Activated naive CD8-positive, alpha-beta T cell treated with anti-CD3 and anti-CD28 coated beads, Interleukin-2, amount 10 ng/mL, durations not matched to agents 7 days and 5 days (primary cell): ENCODE data around the gene CYTH3. TPM values are rescaled to one million over a fixed set of nuclear protein-coding genes. Genes with fewer than 3 reads are reported as not detected.
"Not testable (repeated sequence)": the region's sequence is repeated elsewhere in the genome, so short reads cannot be mapped to it uniquely, and the experiment has no call there.

Source experiments
- ATAC-seq: fragments of 150-1000 bp; cut with Tn5 transposase; one replicate; pipeline ENCODE4 v1.10.0; 2021; ENCODE audit warnings: low read depth, moderate library complexity
- POLR2A ChIA-PET: fragments of 350-600 bp; sonication (Branson Sonifier 250); formaldehyde crosslinking; loops from one replicate; lab custom pipeline; 2021; ENCODE audit warnings: antibody characterized with exemption; lab: Charles Lee
- DNase-seq: peaks from one replicate; pipeline ENCODE4 v3.0.0; 2021
- H3K27ac Mint-ChIP-seq: one replicate; pipeline ENCODE4 v1.8.0; 2022; ENCODE audit warnings: mild to moderate bottlenecking, mixed read lengths
- H3K27me3 Mint-ChIP-seq: one replicate; pipeline ENCODE4 v1.8.0; 2022; ENCODE audit warnings: mild to moderate bottlenecking, moderate library complexity, mixed read lengths
- H3K36me3 Mint-ChIP-seq: one replicate; pipeline ENCODE4 v1.8.0; 2021; ENCODE audit warnings: mild to moderate bottlenecking, mixed read lengths
- H3K4me1 Mint-ChIP-seq: one replicate; pipeline ENCODE4 v1.8.0; 2021; ENCODE audit warnings: mixed read lengths
- H3K4me3 Mint-ChIP-seq: one replicate; pipeline ENCODE4 v1.8.0; 2022; ENCODE audit warnings: mild to moderate bottlenecking, moderate library complexity, mixed read lengths
- H3K9me3 Mint-ChIP-seq: one replicate; pipeline ENCODE4 v1.8.0; 2021; ENCODE audit warnings: mixed read lengths
- total RNA-seq, 2 experiments: library from RNA; stranded (reverse); gene quantifications; one replicate each; pipeline ENCODE4 v1.2.3, GENCODE V29; 2021

The CYTH3 gene
- total RNA-seq, 2 experiments from 2014 or later = 9.8 to 12.5 TPM

DNA sequence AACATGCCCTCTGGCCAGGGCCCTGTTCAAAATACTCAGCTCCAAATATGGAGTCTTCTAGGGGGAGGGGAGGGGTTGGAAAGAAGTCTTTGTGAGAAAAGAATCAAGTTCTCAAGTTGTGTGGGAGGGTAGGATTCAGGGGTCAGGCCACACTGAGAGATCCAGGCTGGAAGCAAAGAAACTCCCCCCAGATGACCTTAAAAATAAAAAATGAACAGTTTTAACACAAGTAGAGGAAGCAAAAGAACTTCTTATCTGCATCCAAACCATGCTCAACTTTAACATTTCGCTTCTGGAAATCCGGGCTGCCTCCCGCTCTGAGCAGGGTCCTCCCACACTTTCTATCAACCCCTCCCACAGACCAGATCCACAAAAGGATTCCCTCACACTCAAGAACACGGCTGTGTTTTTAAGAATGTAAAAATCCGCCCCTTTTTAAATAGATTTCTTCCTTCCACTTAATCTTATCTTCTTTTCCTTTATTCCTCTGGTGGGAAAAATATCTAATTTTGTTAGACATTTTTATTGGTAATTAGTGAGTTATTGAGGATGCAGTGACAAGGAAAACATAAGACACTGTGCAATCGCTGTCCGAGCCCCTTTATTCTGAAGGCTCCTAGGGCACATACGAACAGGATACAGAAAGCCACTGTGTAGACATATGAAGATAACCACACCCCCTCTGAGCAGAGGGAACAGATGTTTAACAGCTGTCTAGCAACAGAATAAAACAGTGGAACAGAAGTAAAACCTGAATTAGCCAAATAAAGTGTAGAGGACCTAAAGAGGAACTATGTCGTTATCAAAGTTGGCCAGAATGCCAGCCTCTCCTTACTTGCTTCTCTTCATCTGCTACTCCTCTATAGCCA lies 43.8 kb downstream of the CYTH3 start:
- H3K27me3 Mint-ChIP-seq = peaks cover 21% of the 10 kb centered on the region
- peak; percentile 76 for ATAC-seq
- peaks cover 19% of the 10 kb centered on the region for H3K4me1 Mint-ChIP-seq
- POLR2A ChIA-PET = no interaction called here
- no peaks in the 10 kb centered on the region for H3K9me3 Mint-ChIP-seq
- H3K4me3 Mint-ChIP-seq = no peak overlapping the region
- H3K27ac Mint-ChIP-seq = no peak overlapping the region
- H3K36me3 Mint-ChIP-seq = no peaks in the 10 kb centered on the region
- DNase-seq = no peak

DNA sequence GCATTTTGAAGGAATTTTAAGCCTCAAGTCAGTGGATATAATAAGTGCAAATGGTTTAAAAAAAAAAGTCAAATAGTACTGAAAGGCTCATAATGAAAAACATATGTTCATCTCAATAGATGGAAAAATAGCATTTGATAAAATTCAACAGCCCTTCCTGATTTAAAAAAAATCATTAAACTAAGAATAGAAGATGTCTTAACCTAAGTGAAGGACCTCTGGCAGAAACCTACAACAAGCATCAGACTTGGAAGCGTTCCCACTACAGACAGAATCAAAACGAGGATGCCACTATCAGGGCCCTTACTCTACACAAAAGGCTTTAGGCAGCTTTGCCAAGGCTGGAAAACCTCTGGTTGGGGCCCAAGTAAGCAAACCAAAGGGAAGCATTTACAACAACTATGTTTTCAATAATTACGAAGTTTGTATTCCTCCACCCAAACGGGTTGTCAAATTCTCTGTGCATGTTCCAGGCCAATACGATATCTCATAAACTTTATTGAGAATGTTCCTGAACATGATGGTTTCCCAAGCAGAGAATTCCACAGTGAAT lies 45.1 kb downstream of the CYTH3 start:
- Mint-ChIP-seq H3K27me3 (peaks cover 21% of the 10 kb centered on the region), H3K9me3 (no peaks in the 10 kb centered on the region), H3K36me3 (no peaks in the 10 kb centered on the region), H3K4me1 (peaks cover 11% of the 10 kb centered on the region), H3K27ac (no peak overlapping the region), H3K4me3 (no peak overlapping the region)
- DNase-seq (no peak), ATAC-seq (no peak)
- POLR2A ChIA-PET = no interaction called here

DNA sequence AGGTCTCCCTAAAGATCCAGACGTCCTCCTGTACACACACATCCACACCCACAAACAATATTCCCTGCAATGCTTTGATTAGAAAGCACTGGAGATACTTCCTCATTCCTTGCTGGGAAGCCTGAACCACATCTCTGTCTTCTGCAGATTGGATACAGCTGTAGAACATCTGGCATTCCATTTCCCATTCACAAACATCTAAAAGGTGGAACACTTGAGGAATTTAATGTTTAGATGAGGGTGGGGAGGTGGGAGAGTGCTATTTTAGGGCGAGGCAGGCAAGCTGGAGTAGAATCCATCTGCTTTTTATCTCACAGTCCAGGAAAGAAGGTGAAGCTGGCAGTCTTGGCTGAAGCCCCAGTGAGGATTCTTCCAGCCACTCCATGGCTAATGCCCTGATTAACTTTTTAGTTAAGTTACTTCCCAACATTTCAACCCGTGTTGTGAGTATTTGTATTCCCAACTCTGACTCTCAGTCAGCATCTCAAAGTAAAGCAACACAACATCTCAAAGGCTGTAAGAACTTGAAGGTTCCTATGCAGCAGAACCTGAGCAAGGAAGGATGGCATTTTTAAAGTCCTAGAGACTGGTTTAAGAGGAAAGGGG lies 46.1 kb downstream of the CYTH3 start:
- Mint-ChIP-seq H3K9me3 (no peaks in the 10 kb centered on the region), H3K27me3 (peaks cover 12% of the 10 kb centered on the region), H3K4me3 (no peak overlapping the region), H3K36me3 (no peaks in the 10 kb centered on the region), H3K27ac (no peak overlapping the region), H3K4me1 (peaks cover 13% of the 10 kb centered on the region)
- DNase-seq (no peak), ATAC-seq (no peak)
- POLR2A ChIA-PET = no interaction called here

DNA sequence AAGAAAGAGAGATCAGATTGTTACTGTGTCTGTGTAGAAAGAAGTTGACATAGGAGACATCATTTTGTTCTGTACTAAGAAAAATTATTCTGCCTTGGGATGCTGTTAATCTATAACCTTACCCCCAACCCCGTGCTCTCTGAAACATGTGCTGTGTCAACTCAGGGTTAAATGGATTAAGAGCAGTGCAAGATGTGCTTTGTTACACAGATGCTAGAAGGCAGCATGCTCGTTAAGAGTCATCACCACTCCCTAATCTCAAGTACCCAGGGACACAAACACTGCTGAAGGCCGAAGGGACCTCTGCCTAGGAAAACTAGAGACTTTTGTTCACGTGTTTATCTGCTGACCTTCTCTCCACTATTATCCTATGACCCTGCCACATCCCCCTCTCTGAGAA lies 49.0 kb downstream of the CYTH3 start:
- POLR2A ChIA-PET, H3K4me1 Mint-ChIP-seq, H3K36me3 Mint-ChIP-seq, H3K9me3 Mint-ChIP-seq, H3K27me3 Mint-ChIP-seq, H3K4me3 Mint-ChIP-seq, DNase-seq, ATAC-seq, H3K27ac Mint-ChIP-seq: not testable (repeated sequence)

DNA sequence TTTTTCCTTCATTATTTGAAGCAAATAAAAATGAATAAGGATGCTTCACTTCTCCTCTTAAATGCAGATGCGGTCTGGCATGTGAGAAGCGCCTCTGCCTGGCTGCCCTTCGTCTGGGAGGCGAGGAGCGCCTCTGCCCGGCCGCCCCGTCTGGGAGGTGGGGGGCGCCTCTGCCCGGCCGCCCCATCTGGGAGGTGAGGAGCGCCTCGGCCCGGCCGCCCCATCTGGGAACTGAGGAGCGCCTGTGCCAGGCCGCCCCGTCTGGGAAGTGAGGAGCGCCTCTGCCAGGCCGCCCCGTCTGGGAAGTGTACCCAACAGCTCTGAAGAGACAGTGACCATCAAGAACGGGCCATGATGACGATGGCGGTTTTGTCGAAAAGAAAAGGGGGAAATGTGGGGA lies 49.4 kb downstream of the CYTH3 start:
- H3K36me3 Mint-ChIP-seq, H3K9me3 Mint-ChIP-seq, H3K4me1 Mint-ChIP-seq, POLR2A ChIA-PET, H3K27me3 Mint-ChIP-seq, DNase-seq, H3K4me3 Mint-ChIP-seq, H3K27ac Mint-ChIP-seq, ATAC-seq: not testable (repeated sequence)

DNA sequence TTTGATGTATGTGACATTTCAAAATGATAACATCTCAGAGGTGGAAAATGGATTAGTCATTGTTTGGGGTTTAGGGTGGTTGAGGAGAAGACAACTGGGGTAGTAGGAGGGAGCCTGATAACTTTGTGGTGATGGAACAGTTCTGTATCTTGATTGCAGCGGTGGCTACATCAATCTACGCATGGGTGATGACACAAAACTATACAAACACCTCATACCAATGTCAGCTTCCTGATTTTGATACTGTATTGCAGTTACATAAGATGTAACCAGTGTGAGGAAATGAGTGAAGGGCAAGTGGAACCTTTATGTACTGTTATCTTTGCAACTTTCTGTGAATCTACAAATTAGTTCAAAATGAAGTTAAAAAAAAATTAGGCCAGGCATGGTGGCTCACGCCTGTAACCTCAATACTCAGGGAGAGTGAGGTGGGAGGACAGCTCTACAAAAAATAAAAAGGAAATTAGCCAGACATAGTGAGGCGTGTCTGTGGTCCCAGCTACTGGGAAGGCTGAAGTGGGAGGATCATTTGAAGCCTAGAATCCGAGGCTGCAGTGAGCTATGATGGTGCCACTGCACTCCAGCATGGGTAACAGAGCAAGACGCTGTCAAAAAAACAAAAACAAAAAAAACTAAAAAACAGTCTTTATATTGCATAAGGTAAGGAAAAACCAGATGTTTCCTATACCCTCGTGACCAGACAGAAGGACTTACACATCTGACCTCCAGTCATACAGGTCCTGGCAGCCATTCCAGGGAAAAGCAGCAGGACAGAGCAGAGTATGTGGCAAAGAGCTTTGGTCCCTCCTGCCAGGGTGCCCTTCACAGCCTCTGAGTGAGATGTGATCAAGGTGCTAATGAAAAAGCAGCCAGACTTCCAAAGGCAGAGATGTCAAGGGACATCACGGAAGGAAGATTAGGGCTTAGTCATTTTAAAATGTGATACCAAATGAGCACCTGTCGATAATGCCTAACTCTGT lies 50.8 kb downstream of the CYTH3 start:
- ATAC-seq = peak; percentile 69
- DNase-seq = no peak
- POLR2A ChIA-PET = no interaction called here
- peaks cover 2% of the 10 kb centered on the region for H3K27me3 Mint-ChIP-seq
- H3K9me3 Mint-ChIP-seq = no peaks in the 10 kb centered on the region
- H3K36me3 Mint-ChIP-seq = no peaks in the 10 kb centered on the region
- H3K4me3 Mint-ChIP-seq = no peak overlapping the region
- peak overlapping the region; percentile 31 for H3K27ac Mint-ChIP-seq
- H3K4me1 Mint-ChIP-seq = peaks cover 8% of the 10 kb centered on the region

DNA sequence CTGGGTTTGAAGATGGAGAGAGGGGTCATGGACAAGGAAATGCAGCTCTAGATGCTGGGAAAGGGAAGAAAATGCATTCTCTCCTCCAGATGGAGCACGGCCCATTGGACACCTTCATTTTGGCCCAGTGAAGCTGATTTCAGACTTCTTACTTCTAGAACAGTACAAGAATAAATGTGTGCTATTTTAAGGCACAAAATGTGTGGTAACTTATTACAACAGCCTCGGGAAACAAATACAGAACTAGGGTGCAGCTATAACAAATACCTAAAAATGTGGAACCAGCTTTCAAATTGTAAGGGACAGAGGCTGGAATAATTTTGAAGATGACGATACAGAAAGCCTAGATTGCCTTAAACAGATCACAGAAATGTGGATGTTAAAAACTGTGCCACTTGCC lies 54.1 kb downstream of the CYTH3 start:
- no peak for DNase-seq
- H3K9me3 Mint-ChIP-seq = peaks cover 3% of the 10 kb centered on the region
- no peaks in the 10 kb centered on the region for H3K36me3 Mint-ChIP-seq
- peaks cover 2% of the 10 kb centered on the region for H3K27me3 Mint-ChIP-seq
- peaks cover 12% of the 10 kb centered on the region for H3K4me1 Mint-ChIP-seq
- POLR2A ChIA-PET = no interaction called here
- ATAC-seq = no peak
- H3K4me3 Mint-ChIP-seq = no peak overlapping the region
- no peak overlapping the region for H3K27ac Mint-ChIP-seq

DNA sequence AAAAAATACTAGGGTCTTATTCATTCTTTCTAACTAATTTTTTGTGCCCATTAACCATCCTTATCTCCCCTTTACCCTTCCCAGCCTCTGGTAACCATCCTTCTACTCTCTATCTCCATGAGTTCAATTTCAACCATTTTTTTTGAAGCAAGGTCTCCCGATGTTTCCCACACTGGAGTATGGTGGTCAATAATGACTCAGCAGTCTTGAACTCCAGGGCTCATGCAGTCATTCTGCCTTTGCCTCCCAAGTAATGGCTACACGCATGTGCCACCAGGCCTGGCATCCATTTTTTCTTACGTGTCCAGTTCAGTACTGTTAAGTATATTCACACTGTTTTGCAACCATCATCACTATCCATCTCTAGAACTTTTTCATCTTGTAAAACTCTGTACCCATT lies 60.4 kb downstream of the CYTH3 start:
- Mint-ChIP-seq H3K4me3 (no peak overlapping the region), H3K4me1 (peaks cover 4% of the 10 kb centered on the region), H3K36me3 (no peaks in the 10 kb centered on the region), H3K27me3 (peaks cover 8% of the 10 kb centered on the region), H3K27ac (no peak overlapping the region), H3K9me3 (peaks cover 3% of the 10 kb centered on the region)
- DNase-seq (no peak), ATAC-seq (no peak)
- POLR2A ChIA-PET = no interaction called here

DNA sequence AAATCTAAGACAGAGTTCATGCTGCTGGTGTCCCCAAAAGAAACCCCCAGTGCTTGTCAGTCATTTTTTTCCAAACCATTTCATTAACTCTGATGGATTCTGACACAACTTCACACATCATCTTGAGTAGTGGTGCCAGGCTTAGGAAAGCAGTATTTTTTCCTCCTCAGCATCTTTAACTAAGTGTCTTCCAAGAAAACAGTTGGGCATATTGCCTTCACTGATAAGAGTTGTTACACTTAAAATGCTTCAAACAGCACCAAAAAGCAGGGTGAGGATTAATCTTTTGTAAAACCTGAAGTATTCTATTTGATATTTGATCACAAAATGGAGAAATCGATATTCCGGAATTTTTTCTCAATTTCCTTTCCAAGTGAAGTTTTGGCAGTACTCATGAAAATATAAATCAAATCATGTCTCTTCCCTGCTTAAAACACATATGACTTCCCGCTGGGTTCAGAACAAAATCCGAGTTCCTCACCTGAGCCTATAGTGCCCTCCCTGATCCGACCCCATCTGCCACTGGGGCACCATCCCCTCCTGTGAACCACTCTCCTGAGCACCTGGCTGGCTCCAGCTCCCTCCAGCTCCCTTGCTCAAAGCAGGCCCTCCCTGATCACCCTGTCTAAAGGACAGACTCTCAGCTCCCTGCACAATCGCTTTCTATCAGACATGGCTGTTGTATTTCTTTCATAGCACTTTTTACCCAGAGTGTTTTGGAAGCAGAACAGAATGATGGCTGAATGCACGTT lies 61.6 kb downstream of the CYTH3 start:
- peaks cover 10% of the 10 kb centered on the region for H3K27me3 Mint-ChIP-seq
- no peak for ATAC-seq
- H3K9me3 Mint-ChIP-seq = peaks cover 2% of the 10 kb centered on the region
- H3K27ac Mint-ChIP-seq = no peak overlapping the region
- no peak overlapping the region for H3K4me3 Mint-ChIP-seq
- POLR2A ChIA-PET = no interaction called here
- H3K36me3 Mint-ChIP-seq = no peaks in the 10 kb centered on the region
- DNase-seq = no peak
- peaks cover 3% of the 10 kb centered on the region for H3K4me1 Mint-ChIP-seq

DNA sequence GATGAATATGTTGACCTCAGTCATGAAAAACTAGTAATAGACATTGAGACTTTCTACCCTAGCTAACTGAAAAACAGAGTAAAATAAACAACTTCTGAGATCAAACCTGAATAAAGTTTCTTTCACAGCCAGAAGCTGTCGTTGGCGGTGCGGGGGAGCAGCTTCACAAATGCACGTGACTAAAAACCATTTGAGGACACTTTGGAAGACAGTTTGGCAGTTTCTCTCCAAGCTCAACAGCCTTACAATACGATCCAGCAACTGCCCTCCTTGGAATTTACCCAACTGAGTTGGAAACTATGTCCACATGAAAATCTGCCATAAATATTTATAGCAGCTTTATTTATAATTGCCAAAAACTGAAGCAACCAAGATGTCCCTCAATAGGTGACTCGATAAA lies 63.1 kb downstream of the CYTH3 start:
- H3K4me1 Mint-ChIP-seq = no peaks in the 10 kb centered on the region
- peaks cover 10% of the 10 kb centered on the region for H3K27me3 Mint-ChIP-seq
- DNase-seq (no peak), ATAC-seq (no peak)
- POLR2A ChIA-PET = no interaction called here
- no peak overlapping the region for H3K4me3 Mint-ChIP-seq
- no peak overlapping the region for H3K27ac Mint-ChIP-seq
- H3K9me3 Mint-ChIP-seq = no peaks in the 10 kb centered on the region
- H3K36me3 Mint-ChIP-seq = no peaks in the 10 kb centered on the region

DNA sequence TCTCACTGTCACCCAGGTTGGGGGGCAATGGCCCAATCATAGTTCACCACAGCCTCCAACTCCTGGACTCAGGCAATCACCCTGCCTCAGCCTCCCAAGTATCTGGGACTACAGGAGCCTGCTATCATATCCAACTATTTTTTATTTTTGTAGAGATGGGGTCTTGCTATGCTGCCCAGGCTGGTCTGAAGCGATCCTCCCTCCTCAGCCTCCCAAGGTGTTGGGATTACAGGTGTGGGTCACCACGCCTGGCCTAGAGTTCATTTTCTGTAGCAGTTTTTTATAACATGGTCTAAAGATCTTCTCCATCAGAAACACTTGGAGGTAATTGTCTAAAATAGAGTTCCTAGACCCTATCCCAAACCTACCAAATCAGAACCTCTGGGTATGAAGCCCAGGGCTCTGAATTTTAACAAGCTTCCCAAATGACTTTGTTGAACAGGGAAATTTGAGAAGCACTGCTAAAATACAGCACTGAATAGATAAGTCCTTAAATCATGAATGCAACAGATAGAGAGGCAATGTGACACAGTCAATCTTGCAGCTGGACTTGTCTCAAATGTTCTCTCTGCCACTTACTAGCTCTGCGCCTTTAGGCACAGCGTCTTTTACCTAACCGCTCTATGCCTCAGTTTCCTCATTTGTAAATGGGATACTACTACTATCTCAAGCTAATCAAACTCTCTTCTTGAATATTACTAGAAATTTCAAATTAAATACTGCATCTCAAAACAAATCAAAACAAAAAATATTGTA lies 63.7 kb downstream of the CYTH3 start:
- Mint-ChIP-seq H3K4me3 (no peak overlapping the region), H3K27me3 (peaks cover 10% of the 10 kb centered on the region), H3K4me1 (no peaks in the 10 kb centered on the region), H3K9me3 (no peaks in the 10 kb centered on the region), H3K36me3 (no peaks in the 10 kb centered on the region), H3K27ac (no peak overlapping the region)
- ATAC-seq = no peak
- no peak for DNase-seq
- POLR2A ChIA-PET = no interaction called here

DNA sequence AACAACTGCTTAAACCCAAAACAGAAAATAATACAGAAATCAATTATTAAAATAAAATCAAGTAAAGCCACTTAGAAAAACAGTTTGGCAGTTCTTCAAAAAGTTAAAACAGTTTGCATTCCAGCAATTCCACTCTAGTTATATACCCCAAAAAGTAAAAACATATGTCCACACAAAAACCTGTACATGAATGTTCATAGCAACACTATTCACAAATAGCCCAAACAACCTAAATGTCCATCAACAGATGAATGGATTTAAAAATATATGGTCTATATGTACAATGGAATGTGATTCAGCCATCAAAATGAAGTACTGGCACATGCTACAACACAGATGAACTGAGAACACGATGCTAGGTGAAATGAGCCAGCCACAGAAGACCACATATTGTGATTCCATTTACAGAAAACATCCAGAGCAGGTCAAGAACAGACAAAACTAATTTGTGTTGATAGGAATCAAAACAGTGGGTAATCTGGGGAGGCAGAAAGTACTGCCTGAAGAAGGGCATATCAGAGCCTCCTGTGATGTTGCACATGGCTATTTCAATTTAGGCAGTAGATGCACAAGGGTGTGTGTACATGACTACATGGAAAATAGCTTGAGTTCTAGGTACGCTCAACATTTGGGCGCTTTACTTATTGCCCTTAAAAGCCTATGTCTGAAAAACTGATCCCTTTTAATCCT lies 66.3 kb downstream of the CYTH3 start:
- ATAC-seq (no peak), DNase-seq (no peak)
- Mint-ChIP-seq H3K4me3 (no peak overlapping the region), H3K27ac (no peak overlapping the region), H3K4me1 (peaks cover 3% of the 10 kb centered on the region), H3K27me3 (peaks cover 8% of the 10 kb centered on the region), H3K36me3 (no peaks in the 10 kb centered on the region), H3K9me3 (no peaks in the 10 kb centered on the region)
- POLR2A ChIA-PET = no interaction called here
